SK-N-DZ (cell line): ENCODE measurements around the gene TXNL1.

Source experiments
- DNase-seq: peaks from one replicate; pipeline ENCODE4 v3.0.0-alpha.2; 2015; ENCODE audit warnings: low spot score

TXNL1 gene

GRCh38 chr18:56570978-56571377 is 67.4 kb downstream of the TXNL1 start:
- no peak for DNase-seq

GRCh38 chr18:56569416-56569815 is 69.0 kb downstream of the TXNL1 start:
- no peak for DNase-seq

GRCh38 chr18:56568986-56569385 is 69.4 kb downstream of the TXNL1 start:
- no peak for DNase-seq

GRCh38 chr18:56565551-56566345 is 72.6 kb downstream of the TXNL1 start:
- no peak for DNase-seq

- no peak for DNase-seq
Measured at GRCh38 chr18:56565046-56565445, 73.3 kb downstream of the TXNL1 start.

- DNase-seq = peak; percentile 69
Measured at GRCh38 chr18:56563568-56563967, 74.8 kb downstream of the TXNL1 start.

- DNase-seq = no peak
Measured at GRCh38 chr18:56562479-56562878, 75.9 kb downstream of the TXNL1 start.

GRCh38 chr18:56560992-56561391 is 77.4 kb downstream of the TXNL1 start:
- no peak for DNase-seq

- peak; percentile 24 for DNase-seq
Measured at GRCh38 chr18:56559044-56559443, 79.3 kb downstream of the TXNL1 start.

GRCh38 chr18:56556907-56557306 is 81.5 kb downstream of the TXNL1 start:
- DNase-seq = no peak

GRCh38 chr18:56550121-56550520 is 88.3 kb downstream of the TXNL1 start:
- no peak for DNase-seq
